ENCODE results near the gene MYMK.

MYMK gene

GRCh38 chr9:133532937-133533668, 8.3 kb upstream of the MYMK start:
- DNase-seq = peak; percentile 76

DNA sequence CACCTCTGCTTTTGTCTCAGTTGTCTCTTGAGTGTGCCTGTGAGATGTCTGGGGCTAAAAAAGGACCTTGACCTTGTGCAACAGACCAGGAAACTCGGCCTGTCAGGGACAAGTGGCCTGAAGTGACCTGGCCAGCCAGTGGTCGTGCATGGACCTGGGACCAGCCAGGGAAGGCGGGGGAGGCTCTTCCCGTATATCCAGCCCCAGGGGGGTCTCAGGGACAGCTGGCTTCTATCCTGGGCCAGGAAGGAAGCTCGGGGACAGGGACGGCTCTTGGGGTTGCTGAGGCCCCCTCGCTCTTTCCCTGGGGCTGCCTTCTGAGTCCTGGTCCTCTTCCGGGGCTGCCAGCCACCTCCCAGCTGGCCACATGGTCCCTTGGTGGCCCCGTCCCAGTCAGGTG, 6.5 kb upstream of the MYMK start:
- DNase-seq = no peak

- no peak for DNase-seq
Observed at GRCh38 chr9:133529874-133530273, 5.1 kb upstream of the MYMK start.

- DNase-seq = no peak
Observed at GRCh38 chr9:133529457-133529856, 4.7 kb upstream of the MYMK start.

- no peak for DNase-seq
Observed at GRCh38 chr9:133528876-133529241, 4.1 kb upstream of the MYMK start.

DNA sequence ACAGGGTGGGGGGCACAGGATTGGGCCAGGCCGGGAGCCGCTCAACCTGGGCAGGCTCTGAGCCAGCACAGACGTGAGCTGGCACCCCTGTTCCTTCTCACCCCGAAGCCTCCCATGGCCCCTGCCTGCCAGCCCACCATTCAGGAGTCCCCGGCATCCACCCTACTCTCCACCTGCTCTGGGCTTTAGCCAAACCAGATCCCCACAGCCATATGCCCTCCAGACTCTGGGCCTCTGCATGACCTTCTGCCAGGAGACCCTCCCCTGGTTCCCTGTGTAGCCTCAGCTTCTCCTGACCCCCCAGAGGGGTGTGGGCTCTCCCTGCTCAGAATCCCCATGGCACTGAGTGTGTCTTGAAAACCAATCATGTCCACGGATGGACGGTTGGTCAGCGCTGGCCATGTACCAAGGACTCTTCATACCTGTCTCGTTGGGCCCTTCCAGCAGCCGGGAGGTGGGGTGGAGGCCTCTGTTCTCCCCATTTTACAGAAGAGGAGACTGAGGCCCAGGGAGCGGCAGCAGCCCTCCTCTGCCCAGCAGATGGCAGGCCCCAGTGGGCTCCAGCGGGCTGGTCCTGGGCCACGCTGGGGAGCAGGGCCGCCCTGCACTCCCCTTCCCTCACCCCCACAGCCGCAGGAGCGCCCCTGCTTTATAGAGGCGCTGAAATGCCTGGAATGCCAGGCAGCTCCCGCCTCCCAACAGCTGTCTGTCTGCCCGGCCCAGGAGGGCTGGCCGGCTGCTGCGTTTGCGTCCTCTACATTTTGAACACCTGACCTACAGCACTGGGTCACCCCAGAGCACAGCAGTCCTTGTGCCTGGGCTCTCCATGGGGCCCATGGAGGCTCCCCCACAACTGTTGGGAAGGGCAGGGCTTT, 3.5 kb upstream of the MYMK start:
- DNase-seq = no peak

DNA sequence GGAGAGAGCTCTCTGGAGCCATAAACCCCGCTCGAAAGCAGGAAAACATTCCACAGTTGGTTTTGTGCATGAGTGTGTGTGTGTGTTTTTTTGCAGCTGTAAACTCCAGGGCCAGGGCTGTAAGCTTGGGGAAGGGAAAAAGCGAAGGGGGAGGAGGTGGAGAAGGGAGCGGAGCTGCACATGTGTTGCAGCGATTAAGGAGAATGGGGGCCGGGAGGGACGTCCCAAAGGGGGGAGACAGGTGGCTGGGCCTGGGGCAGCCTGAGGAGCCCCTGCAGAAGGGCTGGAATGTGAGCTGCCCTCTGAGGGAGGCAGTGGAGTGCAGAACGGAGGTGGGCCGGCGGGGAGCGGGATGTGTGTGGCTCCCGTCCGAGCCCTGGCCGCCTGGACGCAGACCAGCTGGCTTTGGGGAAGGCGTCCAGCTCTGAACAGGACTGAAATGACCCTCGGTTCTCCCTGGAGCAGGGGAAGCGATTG, 2.7 kb upstream of the MYMK start:
- no peak for DNase-seq

- DNase-seq = no peak
Observed at GRCh38 chr9:133526721-133527321, 2.1 kb upstream of the MYMK start.

- DNase-seq = no peak
Observed at GRCh38 chr9:133525677-133526076, 918 bp upstream of the MYMK start.

DNA sequence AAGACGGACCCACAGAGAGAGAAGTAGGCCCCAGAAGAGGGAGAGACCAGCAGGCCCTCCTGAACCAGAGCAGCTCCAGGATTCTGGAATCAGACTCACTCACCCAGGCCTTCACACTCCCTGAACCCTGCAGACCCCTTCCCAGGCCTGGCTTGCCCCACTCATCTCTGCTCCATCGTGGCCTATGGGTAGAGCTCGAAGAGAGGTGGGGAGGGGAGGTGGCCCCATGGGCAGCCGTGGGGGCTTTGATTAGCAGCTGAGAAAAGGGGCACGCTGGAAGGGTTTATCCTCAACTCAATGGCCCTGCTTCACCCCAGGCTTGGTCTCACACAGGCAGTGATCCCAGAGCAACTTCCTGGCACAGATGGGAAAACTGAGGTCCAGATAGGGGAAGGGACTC, 613 bp downstream of the MYMK start:
- no peak for DNase-seq

DNA sequence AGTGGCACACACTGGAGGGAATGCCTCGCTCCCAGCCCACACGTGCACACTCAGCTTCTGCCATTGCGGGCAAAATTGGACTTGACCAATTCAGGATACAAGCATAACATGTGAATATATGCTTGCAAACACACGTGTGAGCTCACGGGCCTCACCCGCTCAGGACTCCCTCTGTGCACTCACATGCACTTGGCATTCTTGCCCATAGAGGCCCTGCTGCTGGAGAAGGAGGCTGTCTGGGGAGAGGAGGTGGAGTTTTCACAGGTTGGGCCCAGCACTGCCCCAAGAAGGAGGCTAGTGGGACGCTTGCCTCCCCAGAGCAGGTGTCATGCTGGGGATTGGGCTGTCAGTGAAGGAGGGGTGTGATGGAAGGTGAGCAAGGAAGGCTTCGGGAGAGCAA, 1.7 kb downstream of the MYMK start:
- no peak for DNase-seq

DNA sequence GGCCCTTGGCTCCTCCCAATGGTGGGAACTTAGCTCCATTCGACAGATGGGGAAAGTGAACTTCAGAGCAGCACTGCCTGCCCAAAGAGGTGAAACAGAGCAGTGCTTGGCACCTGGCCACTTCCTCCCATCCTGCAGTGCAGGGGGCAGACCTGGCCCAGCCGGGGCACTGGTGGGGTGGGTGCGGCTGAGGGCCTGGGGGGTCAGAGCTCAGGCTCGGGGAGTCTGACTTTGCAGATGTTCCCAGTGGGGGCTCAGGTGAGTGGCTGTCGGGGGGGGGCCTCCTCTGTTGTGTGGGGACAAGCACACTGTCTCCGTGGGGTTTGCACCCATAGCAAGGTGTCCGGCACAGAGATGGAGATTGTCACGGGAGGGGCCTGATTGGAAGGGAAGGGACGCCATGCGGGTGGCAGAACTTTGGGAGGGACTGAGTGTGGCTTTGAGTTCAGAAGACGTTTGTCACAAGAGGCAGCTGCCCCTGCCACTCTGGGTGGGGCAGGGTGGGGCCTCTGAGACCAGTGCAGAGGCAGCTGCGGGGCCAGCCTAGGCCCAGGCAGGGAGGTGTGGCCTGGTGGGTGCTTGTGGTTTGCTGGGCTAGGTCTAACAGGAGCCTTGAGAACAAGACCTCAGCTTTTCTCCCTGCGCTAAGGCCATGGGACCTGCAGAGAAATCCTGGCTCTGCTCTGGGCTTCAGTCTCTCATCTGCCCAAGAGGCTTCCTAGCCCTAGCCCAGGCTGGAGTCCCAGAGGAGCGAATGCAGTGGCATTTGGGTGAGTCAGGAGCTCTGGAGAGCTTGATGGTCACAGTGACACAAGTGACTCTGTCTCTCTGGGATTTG, 2.5 kb downstream of the MYMK start:
- no peak for DNase-seq

- no peak for DNase-seq
Observed at GRCh38 chr9:133521122-133522072, 3.4 kb downstream of the MYMK start.

DNA sequence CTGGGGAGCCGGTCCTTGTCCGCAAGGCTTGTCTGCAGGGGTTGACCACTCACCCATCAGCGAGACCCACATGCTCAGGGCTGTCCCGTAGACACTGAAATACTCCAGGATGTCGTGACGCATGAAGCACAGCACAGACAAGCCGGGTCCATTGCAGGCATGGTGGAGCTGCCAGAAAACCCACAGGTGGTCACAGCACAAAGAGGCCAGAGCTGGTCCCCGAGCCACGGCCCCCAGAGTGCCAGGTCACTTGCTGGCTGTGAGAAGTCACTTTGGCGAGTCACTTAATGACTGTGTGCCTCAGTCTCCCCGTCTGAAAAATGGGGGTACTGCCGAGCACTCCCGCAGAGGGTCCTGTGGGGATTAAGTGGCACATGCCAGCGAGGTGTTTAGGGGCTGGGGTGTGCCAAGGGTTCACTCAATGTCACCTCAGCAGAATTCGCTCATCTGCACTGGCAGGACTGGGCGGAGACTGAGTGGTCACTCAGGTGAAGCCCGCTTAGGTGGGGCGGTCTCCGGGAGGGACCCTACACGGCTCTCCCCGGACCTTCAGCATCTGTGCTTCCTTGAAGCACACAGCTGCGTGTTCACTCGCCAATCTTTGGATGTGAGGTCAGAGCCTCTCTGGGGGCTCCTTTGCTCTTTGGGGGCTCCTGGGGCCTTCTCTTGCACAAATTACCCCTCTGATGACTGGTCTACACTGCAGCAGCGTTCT, 4.5 kb downstream of the MYMK start:
- DNase-seq = no peak

DNA sequence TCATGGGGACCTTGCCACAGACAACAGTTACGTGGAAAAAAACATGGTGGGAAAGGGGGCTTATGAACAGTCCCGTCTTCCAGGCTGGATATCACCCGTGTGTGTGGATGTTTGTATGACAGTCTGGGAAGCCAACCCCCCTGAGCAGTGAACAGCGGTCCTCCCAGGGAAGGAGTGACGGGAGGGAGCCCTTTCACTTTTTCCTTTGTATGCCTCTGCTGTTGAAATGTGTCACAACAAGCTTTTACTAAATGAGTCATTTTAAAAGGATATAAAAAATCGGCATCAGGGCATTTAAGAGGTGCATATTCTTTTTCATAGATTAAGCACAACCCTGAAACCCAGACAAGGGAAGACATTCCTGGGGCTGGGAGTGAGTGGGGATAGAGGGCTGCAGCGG, 5.1 kb downstream of the MYMK start:
- DNase-seq = no peak

DNA sequence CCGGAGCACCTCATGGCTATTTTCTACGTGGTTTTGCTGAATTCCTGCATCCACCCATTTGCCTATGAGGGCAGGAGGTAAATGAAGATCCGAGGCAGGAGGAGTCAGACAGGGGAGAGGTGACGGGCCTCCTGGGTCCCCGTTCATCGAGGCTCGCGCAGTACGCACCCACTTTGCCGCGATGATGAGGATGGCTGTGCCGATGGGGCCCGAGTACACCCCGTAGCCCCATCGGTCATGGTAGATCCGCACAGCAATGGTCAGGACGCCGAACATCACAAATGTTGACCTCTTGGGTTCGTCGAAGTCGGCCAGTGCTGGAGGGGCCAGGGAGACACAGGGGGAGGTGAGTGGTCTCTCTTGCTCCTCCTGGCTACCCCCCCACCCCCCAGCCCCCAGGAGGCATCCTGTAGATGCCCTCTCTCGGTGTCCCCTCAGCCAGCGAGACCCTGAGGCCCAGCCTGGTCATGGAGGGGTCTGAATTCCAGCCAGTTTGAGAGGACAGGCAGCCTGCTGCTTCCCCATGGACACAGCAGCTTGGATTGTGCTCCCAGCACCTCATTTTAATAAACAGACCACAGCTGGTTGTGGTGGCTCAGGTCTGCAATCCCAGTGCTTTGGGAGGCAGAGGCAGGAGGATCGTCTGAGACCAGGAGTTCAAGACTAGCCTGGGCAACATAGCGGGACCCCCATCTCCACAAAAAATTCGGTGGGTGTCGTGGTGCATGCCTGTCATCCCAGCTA, 5.9 kb downstream of the MYMK start:
- DNase-seq = no peak

DNA sequence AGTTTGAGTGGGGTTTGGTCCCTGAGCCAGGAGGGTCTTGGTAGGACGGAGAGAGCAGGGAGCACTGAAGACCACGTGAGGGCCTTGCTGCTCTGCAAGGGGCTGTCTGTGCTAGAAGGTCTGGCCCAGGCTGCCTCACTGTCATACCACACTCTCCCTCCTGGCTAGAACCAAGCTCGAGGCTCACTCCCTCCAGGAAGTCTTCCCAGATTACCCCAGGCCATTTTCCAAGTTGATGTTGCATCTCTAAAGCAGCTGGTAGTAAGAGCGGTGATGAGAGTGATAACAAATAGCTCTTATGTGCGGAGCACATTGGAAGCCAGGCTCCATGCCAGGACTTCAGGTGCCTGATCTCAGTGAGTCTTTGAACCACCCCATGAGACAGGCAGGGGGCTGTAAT, 6.6 kb downstream of the MYMK start:
- no peak for DNase-seq

- DNase-seq = no peak
Observed at GRCh38 chr9:133517711-133518110, 7.0 kb downstream of the MYMK start.

DNA sequence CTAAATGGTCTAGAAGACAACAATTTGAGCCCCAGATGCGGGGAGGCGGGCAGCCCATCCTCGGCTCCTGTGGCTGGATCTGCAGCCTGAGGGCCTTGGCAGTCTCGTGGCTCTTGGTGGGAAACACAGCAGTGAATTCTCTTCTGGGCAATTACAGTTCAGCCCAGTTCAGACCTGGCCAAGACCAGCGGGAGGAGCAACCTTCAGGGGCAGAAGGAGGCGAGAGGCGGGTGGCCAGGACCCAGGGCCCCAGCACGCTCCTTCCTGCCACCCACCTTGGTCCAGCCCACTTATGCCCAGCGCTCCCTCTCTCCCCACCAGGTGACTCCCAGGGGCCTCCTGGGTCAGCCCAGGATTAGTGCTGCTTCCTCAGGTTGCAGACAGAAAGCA, 7.8 kb downstream of the MYMK start:
- DNase-seq = no peak

GRCh38 chr9:133516256-133516960, 8.4 kb downstream of the MYMK start:
- no peak for DNase-seq
